SK-N-SH (cell line): ENCODE results near the gene RFX2. TPM values are rescaled to one million over a fixed set of nuclear protein-coding genes. Genes with fewer than 3 reads are reported as not detected.
"Not testable (repeated sequence)": the region's sequence is repeated elsewhere in the genome, so short reads cannot be mapped to it uniquely, and the experiment has no call there.

Experiments used
- CTCF ChIA-PET: fragments of 300-600, 350-600 bp; formaldehyde crosslinking; extraction: SDS; loops from one replicate; lab custom pipeline; 2021; lab: Yijun Ruan, JAX
- POLR2A ChIA-PET: fragments of 350-600 bp; sonication (Branson Sonifier 250); formaldehyde crosslinking; extraction: SDS; loops from one replicate; lab custom pipeline; 2020; ENCODE audit warnings: antibody characterized with exemption, inconsistent platforms; lab: Yijun Ruan, JAX
- DNase-seq: peaks from one replicate; pipeline ENCODE4 v3.0.0; 2012
- H2AFZ ChIP-seq: fragments of 200-600 bp; sonication (generic); 2 replicates; pipeline ENCODE4 v1.8.1; 2016; ENCODE audit warnings: antibody characterized with exemption, mild to moderate bottlenecking, low read depth
- H3F3A ChIP-seq: fragments of 200-600 bp; sonication (generic); replicated peaks from 2 replicates; pipeline ENCODE3; 2016; ENCODE audit warnings: antibody characterized with exemption, mild to moderate bottlenecking; ENCODE audit not compliant: insufficient read depth
- H3K27ac ChIP-seq, 2 experiments: fragments of 200-500 bp in 1 of 2; fragments of 200-600 bp in 1 of 2; sonication (Bioruptor generic) in 1 of 2; sonication (generic), shearing (Covaris generic) in 1 of 2; 2 replicates each; pipeline versions ENCODE4 v1.5.1 to v1.6.1; 2014 to 2016; ENCODE audit warnings: low read depth in 2 of 2, inconsistent platforms in 1 of 2, low read length in 1 of 2, mild to moderate bottlenecking in 1 of 2, mixed read lengths in 1 of 2
- H3K27me3 ChIP-seq: fragments of 200-600 bp; sonication (generic), shearing (Covaris generic); 2 replicates; pipeline ENCODE4 v1.6.1; 2016; ENCODE audit warnings: mixed run types; ENCODE audit not compliant: insufficient read depth
- H3K36me3 ChIP-seq, 2 experiments: fragments of 200-500 bp in 1 of 2; fragments of 200-600 bp in 1 of 2; sonication (Bioruptor generic) in 1 of 2; sonication (generic) in 1 of 2; replicated peaks in 1 of 2; 2 replicates each; pipeline versions ENCODE3 to v1.5.1; 2014 to 2016; ENCODE audit warnings: low read length in 1 of 2, mild to moderate bottlenecking in 1 of 2; ENCODE audit not compliant: insufficient read depth in 2 of 2, control insufficient read depth in 1 of 2
- H3K4me1 ChIP-seq, 2 experiments: fragments of 200-500 bp in 1 of 2; fragments of 200-600 bp in 1 of 2; sonication (Bioruptor generic) in 1 of 2; sonication (generic), shearing (Covaris generic) in 1 of 2; 2 replicates each; pipeline versions ENCODE4 v1.5.1 to v1.6.1; 2014 to 2016; ENCODE audit warnings: low read depth in 1 of 2, low read length in 1 of 2, mixed run types in 1 of 2; ENCODE audit not compliant: insufficient read depth in 2 of 2, control insufficient read depth in 1 of 2
- H3K4me2 ChIP-seq: fragments of 200-600 bp; sonication (generic), shearing (Covaris generic); 2 replicates; pipeline ENCODE4 v1.6.1; 2017; ENCODE audit warnings: mixed run types
- H3K4me3 ChIP-seq, 2 experiments: fragments of 200-500 bp in 1 of 2; fragments of 200-600 bp in 1 of 2; sonication (Bioruptor generic) in 1 of 2; sonication (generic), shearing (Covaris generic) in 1 of 2; 2 replicates each; pipeline versions ENCODE4 v1.5.1 to v1.8.1; 2014 to 2016; ENCODE audit warnings: low read depth in 2 of 2, inconsistent platforms in 1 of 2, low read length in 1 of 2, mild to moderate bottlenecking in 1 of 2, mixed read lengths in 1 of 2, moderate library complexity in 1 of 2
- H3K79me2 ChIP-seq: fragments of 200-600 bp; sonication (generic); 2 replicates; pipeline ENCODE4 v1.8.1; 2017; ENCODE audit warnings: mild to moderate bottlenecking; ENCODE audit not compliant: insufficient read depth
- H3K9ac ChIP-seq: fragments of 200-600 bp; sonication (generic); 2 replicates; pipeline ENCODE4 v1.6.1; 2017; ENCODE audit warnings: mixed run types
- H3K9me2 ChIP-seq: fragments of 200-600 bp; sonication (generic); 2 replicates; pipeline ENCODE4 v1.6.1; 2017; ENCODE audit warnings: mixed run types
- H3K9me3 ChIP-seq: fragments of 200-600 bp; sonication (generic); 2 replicates; pipeline ENCODE4 v1.6.1; 2017; ENCODE audit warnings: mixed run types, mild to moderate bottlenecking, moderate library complexity
- H4K20me1 ChIP-seq: fragments of 200-600 bp; sonication (generic); 2 replicates; pipeline ENCODE4 v1.6.1; 2017; ENCODE audit warnings: mild to moderate bottlenecking, mixed run types; ENCODE audit not compliant: insufficient read depth
- CHD2 ChIP-seq: fragments of 150-350 bp; IDR thresholded peaks from 2 replicates; pipeline ENCODE4 v1.6.1; 2018; ENCODE audit warnings: low read length; ENCODE audit not compliant: partially characterized antibody
- CTCF ChIP-seq: fragments of 200-600 bp; sonication (generic); IDR thresholded peaks from 2 replicates; pipeline ENCODE4 v1.6.1; 2017; ENCODE audit warnings: antibody characterized with exemption, mild to moderate bottlenecking, moderate library complexity
- EP300 ChIP-seq, 2 experiments: IDR thresholded peaks; 2 replicates each; pipeline versions ENCODE4 v1.4.0 to v1.6.1; 2012; ENCODE audit warnings: borderline replicate concordance in 1 of 2, low read depth in 1 of 2, low read length in 1 of 2
- FOXJ3 ChIP-seq: sonication (generic); formaldehyde crosslinking; IDR thresholded peaks from 2 replicates; pipeline ENCODE4 v1.5.1; 2020; ENCODE audit warnings: mild to moderate bottlenecking, missing genetic modification reagents
- IRF3 ChIP-seq: fragments of 150-350 bp; IDR thresholded peaks from 2 replicates; pipeline ENCODE4 v1.6.1; 2016; ENCODE audit warnings: mild to moderate bottlenecking, low read depth, low read length
- JUND ChIP-seq: IDR thresholded peaks from 2 replicates; pipeline ENCODE4 v1.4.0; 2012
- MAX ChIP-seq: IDR thresholded peaks from 2 replicates; pipeline ENCODE4 v1.4.0; 2012; ENCODE audit warnings: low read depth
- MXI1 ChIP-seq: IDR thresholded peaks from 2 replicates; pipeline ENCODE4 v1.6.1; 2012; ENCODE audit warnings: mild to moderate bottlenecking, low read depth, low read length, improper control_type of control experiment
- NFIC ChIP-seq: IDR thresholded peaks from 2 replicates; pipeline ENCODE4 v1.4.0; 2012; ENCODE audit warnings: borderline replicate concordance
- PBX3 ChIP-seq: IDR thresholded peaks from 2 replicates; pipeline ENCODE4; 2012
- REST ChIP-seq: IDR thresholded peaks from 2 replicates; pipeline ENCODE4 v1.6.1; 2012; ENCODE audit warnings: mild to moderate bottlenecking, low read depth, low read length, moderate library complexity
- RXRA ChIP-seq: IDR thresholded peaks from 2 replicates; pipeline ENCODE4 v1.4.0; 2012; ENCODE audit warnings: low read depth, mild to moderate bottlenecking, borderline replicate concordance
- SIN3A ChIP-seq: IDR thresholded peaks from 2 replicates; pipeline ENCODE4 v1.6.1; 2012; ENCODE audit warnings: low read depth, mild to moderate bottlenecking, low read length, moderate library complexity, borderline replicate concordance
- TEAD4 ChIP-seq: IDR thresholded peaks from 2 replicates; pipeline ENCODE4 v1.4.0; 2012; ENCODE audit warnings: mild to moderate bottlenecking, borderline replicate concordance; ENCODE audit not compliant: insufficient read depth
- USF1 ChIP-seq: IDR thresholded peaks from 2 replicates; pipeline ENCODE4 v1.4.0; 2012; ENCODE audit warnings: low read depth, borderline replicate concordance
- USF2 ChIP-seq: fragments of 150-350 bp; IDR thresholded peaks from 2 replicates; pipeline ENCODE4 v1.6.1; 2017; ENCODE audit warnings: antibody characterized with exemption, low read length, low read depth, borderline replicate concordance
- WGBS: methylation state at CpG from one replicate; pipeline ENCODE4 v1.1.6; 2017; ENCODE audit warnings: low lambda C conversion rate; 5-methylcytosine and 5-hydroxymethylcytosine counted together
- polyA plus RNA-seq, 3 experiments: library from polyadenylated mRNA; depleted of rRNA; stranded (reverse); fragments of >200 nt; gene quantifications; 2 replicates each; pipeline ENCODE4 v1.2.3, GENCODE V29; 2012

RFX2 gene
- polyA plus RNA-seq, 1 of the 3 experiments (the other 2 are of a cell fraction), result 12.6 TPM

GRCh38 chr19:5963855-5964254 is 146.4 kb downstream of the RFX2 start:
- Histone ChIP-seq H3K27ac (no peak overlapping the region; a peak in 1 of 4 replicates), H3K9ac (no peak overlapping the region), H3K9me2 (no peaks in the 10 kb centered on the region), H3K4me3 (no peak overlapping the region), H3K27me3 (no peaks in the 10 kb centered on the region), H4K20me1 (peaks cover 96% of the 10 kb centered on the region), H2AFZ (no peak overlapping the region), H3K4me2 (no peak overlapping the region), H3K79me2 (peaks cover 100% of the 10 kb centered on the region), H3F3A (peaks cover 5% of the 10 kb centered on the region), H3K4me1 (peaks cover 0 to 54% of the 10 kb centered on the region in 2 experiments; a peak in 2 of 4 replicates), H3K36me3 (peaks cover 0 to 17% of the 10 kb centered on the region in 2 experiments), H3K9me3 (no peaks in the 10 kb centered on the region)
- 100% methylated on average over 4 of the region's 7 CpGs for WGBS
- TF ChIP-seq FOXJ3 (CRISPR knock-in tag) (no peak), USF2 (no peak), IRF3 (no peak), MAX (no peak), USF1 (no peak), EP300 (IDR thresholded peaks at IDR 0.05; ENCODE audit: borderline replicate concordance in 1 of 2, low read depth in 1 of 2, low read length in 1 of 2) (no peak), JUND (no peak), SIN3A (no peak), REST (no peak), MXI1 (no peak), CHD2 (no peak), RXRA (no peak), NFIC (no peak), TEAD4 (no peak), PBX3 (no peak), CTCF (no peak)
- CTCF ChIA-PET, result interaction anchor here (1.3 to 5.2 kb wide), 2 partner anchors 24 to 160 kb away, joined by 5 to 26 read pairs; no protein-coding TSS in a partner anchor
- POLR2A ChIA-PET, result no interaction called here
- no peak for DNase-seq

GRCh38 chr19:5963259-5963658 is 147.0 kb downstream of the RFX2 start:
- 92% methylated on average over 6 of the region's 6 CpGs for WGBS
- H3K4me3 ChIP-seq, H3K27ac ChIP-seq, H2AFZ ChIP-seq, H3K9me2 ChIP-seq, DNase-seq, H3K27me3 ChIP-seq, POLR2A ChIA-PET, H3K9me3 ChIP-seq, CTCF ChIA-PET, H3F3A ChIP-seq, H3K4me2 ChIP-seq, H3K9ac ChIP-seq: not testable (repeated sequence)
- Histone ChIP-seq H3K36me3 (peaks cover 0 to 14% of the 10 kb centered on the region in 2 experiments), H4K20me1 (peaks cover 96% of the 10 kb centered on the region), H3K4me1 (peaks cover 0 to 54% of the 10 kb centered on the region in 2 experiments; a peak in 2 of 4 replicates), H3K79me2 (peaks cover 100% of the 10 kb centered on the region)
